Kidney (tissue), 14 donors: Measurements from ENCODE around the gene GFER. TPM values are rescaled to one million over a fixed set of nuclear protein-coding genes. Genes with fewer than 3 reads are reported as not detected.
"Not testable (repeated sequence)": the region's sequence is repeated elsewhere in the genome, so short reads cannot be mapped to it uniquely, and the experiment has no call there.

Experiments
- DNase-seq, 5 donors: peaks; one replicate each; pipeline ENCODE4 v3.0.0-alpha.2; 2013 to 2020
- FAIRE-seq: peaks from 2 replicates; lab custom pipeline; 2012; peaks lifted over from hg19 to GRCh38; lab: Jason Lieb, UNC
- H3K27ac ChIP-seq, 2 donors: one replicate each; pipeline ENCODE4 v1.7.0; 2013; ENCODE audit warnings: low read depth in 2 of 2, low read length in 2 of 2, inconsistent platforms in 1 of 2
- H3K27me3 ChIP-seq: one replicate; pipeline ENCODE4 v1.7.1; 2013; ENCODE audit warnings: low read length, inconsistent platforms; ENCODE audit not compliant: control insufficient read depth, insufficient read depth
- H3K36me3 ChIP-seq, 3 donors: one replicate each; pipeline versions ENCODE4 v1.7.0 to v1.7.1; 2013; ENCODE audit warnings: low read length in 3 of 3, control low read depth in 1 of 3, inconsistent platforms in 1 of 3; ENCODE audit not compliant: insufficient read depth in 3 of 3, control insufficient read depth in 2 of 3
- H3K4me1 ChIP-seq, 3 donors: one replicate each; pipeline versions ENCODE4 v1.7.0 to v1.7.1; 2013; ENCODE audit warnings: low read length in 3 of 3, inconsistent platforms in 1 of 3, low read depth in 1 of 3; ENCODE audit not compliant: control insufficient read depth in 2 of 3, insufficient read depth in 2 of 3
- H3K4me3 ChIP-seq, 3 donors: one replicate each; pipeline versions ENCODE4 v1.7.0 to v1.8.1; 2013; ENCODE audit warnings: low read length in 3 of 3, control low read depth in 1 of 3, inconsistent platforms in 1 of 3
- H3K9ac ChIP-seq, 3 donors: one replicate each; pipeline versions ENCODE4 v1.7.0 to v1.7.1; 2013; ENCODE audit warnings: low read length in 3 of 3, control low read depth in 1 of 3, inconsistent platforms in 1 of 3
- H3K9me3 ChIP-seq, 3 donors: one replicate each; pipeline versions ENCODE4 v1.7.0 to v1.7.1; 2013; ENCODE audit warnings: low read length in 3 of 3, control low read depth in 1 of 3, inconsistent platforms in 1 of 3; ENCODE audit not compliant: control insufficient read depth in 2 of 3, insufficient read depth in 1 of 3
- intact Hi-C: fragments of 100-400 bp; cut with DNase I; formaldehyde crosslinking; loops from one replicate; pipeline ENCODE4 v1.11.1; 2022
- polyA plus RNA-seq: library from polyadenylated mRNA; stranded (reverse); fragments of 350-450 nt; fragmentation: Illumina TruSeq; extraction: RNeasy Lipid Tissue Mini Kit (QIAGEN cat#74804); gene quantifications from one replicate; pipeline ENCODE4 v1.2.3, GENCODE V29; 2014; ENCODE audit warnings: low read depth, low replicate concordance; ENCODE audit not compliant: insufficient read depth
- total RNA-seq: library from RNA; stranded (reverse); fragmentation: NEBNext Ultra II Directional; extraction: Animal tissue kit (Norgen Biotek cat#: 25700); gene quantifications from one replicate; pipeline ENCODE4 v1.2.1, GENCODE V29; 2021
- TF ChIP-seq, protein P1 (sequence below): IDR thresholded peaks from 3 replicates; pipeline ENCODE4 v1.5.1; 2012; ENCODE audit warnings: mild to moderate bottlenecking, moderate library complexity, borderline replicate concordance; ENCODE audit not compliant: insufficient read depth; ENCODE audit errors: extremely low read depth
- donor health status: control.
- donor health status: control.
- donor health status: control.
- donor health status: control.
- donor health status: control.
- donor health status: DM: yes; HTN: yes; CAD: no.
- donor health status: Normal renal cell carcinoma (clear cell type).

The GFER gene
- total and polyA plus RNA-seq, 2 donors from 2014 or later: 25.0 to 45.6 TPM

DNA sequence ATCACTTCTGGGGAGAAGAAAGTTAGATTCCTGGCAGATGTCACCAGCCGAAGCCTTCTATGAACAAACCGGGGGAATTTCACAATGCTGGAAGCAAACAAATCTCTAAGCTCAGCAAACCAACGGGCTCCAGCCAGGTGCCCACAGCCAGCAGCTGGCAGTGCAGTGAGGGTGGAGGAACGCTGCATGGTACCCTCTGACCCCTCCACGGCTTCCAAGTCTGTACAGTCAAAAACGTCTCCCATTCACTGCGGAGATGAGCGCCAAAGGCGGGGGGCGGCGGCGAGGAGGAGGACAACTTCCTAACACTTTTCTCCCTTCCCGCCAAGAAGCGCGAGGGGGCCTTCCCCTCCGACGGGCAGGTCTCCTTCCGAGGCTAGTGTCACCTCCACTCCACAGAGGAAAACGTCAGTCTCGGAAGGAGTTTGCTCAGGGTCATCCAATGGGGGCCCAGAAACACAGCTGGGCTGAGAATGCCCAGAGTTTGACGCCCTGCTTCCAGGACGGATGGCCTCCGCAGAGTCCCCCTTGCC is 24.7 kb downstream of the GFER start:
- Histone ChIP-seq H3K36me3 (no peaks in the 10 kb centered on the region), H3K9me3 (no peaks in the 10 kb centered on the region), H3K9ac (peak overlapping the region in 2 of 3 donors; percentile 80 to 88), H3K4me1 (peaks cover 3 to 40% (median 3%) of the 10 kb centered on the region in 3 donors), H3K27me3 (no peaks in the 10 kb centered on the region), H3K27ac (no peak overlapping the region), H3K4me3 (peak overlapping the region; percentile 49 to 75 (median 71))
- TF ChIP-seq, protein P1, sequence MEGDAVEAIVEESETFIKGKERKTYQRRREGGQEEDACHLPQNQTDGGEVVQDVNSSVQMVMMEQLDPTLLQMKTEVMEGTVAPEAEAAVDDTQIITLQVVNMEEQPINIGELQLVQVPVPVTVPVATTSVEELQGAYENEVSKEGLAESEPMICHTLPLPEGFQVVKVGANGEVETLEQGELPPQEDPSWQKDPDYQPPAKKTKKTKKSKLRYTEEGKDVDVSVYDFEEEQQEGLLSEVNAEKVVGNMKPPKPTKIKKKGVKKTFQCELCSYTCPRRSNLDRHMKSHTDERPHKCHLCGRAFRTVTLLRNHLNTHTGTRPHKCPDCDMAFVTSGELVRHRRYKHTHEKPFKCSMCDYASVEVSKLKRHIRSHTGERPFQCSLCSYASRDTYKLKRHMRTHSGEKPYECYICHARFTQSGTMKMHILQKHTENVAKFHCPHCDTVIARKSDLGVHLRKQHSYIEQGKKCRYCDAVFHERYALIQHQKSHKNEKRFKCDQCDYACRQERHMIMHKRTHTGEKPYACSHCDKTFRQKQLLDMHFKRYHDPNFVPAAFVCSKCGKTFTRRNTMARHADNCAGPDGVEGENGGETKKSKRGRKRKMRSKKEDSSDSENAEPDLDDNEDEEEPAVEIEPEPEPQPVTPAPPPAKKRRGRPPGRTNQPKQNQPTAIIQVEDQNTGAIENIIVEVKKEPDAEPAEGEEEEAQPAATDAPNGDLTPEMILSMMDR: no peak
- no peak for FAIRE-seq
- peak in 1 of 5 donors; percentile 68 for DNase-seq
- intact Hi-C loops: no loop called here

DNA sequence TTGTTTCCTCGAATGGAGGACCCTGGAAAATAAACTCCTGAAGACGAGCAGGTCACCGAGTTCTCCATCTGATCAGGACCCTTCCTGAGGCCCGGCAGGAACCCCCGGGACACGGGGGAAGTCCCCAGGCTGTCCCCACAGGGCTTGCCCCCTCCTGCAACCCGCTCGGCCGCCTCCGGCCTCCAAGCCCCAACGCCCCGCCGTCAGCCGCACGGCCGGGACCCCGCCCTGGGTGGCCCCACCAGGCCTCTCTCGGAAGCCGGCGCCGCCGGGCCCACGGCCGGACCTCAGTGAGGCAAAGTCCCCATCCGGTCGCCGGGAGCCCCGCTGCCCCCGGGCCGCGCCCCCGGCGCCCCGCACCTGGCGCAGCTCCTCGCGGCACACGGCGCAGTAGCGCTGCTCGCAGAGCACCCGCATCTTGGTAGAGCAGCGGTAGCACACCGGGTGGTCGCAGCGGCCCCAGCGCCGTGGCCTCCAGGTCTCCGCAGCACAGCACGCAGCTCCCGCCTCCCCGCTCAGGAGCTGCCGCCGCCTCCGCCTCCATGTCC is 25.2 kb downstream of the GFER start:
- peak overlapping the region in 1 of 2 donors; percentile 65 for H3K27ac ChIP-seq
- H3K4me1 ChIP-seq: peaks cover 3 to 36% (median 3%) of the 10 kb centered on the region in 3 donors
- peak overlapping the region in 2 of 3 donors; percentile 80 to 88 for H3K9ac ChIP-seq
- FAIRE-seq (no peak), DNase-seq (peak in 1 of 5 donors; percentile 85)
- H3K27me3 ChIP-seq: no peaks in the 10 kb centered on the region
- intact Hi-C loops: no loop called here
- H3K9me3 ChIP-seq: no peaks in the 10 kb centered on the region
- no peaks in the 10 kb centered on the region for H3K36me3 ChIP-seq
- H3K4me3 ChIP-seq: peak overlapping the region; percentile 49 to 75 (median 71)
- TF ChIP-seq, protein P1: no peak

DNA sequence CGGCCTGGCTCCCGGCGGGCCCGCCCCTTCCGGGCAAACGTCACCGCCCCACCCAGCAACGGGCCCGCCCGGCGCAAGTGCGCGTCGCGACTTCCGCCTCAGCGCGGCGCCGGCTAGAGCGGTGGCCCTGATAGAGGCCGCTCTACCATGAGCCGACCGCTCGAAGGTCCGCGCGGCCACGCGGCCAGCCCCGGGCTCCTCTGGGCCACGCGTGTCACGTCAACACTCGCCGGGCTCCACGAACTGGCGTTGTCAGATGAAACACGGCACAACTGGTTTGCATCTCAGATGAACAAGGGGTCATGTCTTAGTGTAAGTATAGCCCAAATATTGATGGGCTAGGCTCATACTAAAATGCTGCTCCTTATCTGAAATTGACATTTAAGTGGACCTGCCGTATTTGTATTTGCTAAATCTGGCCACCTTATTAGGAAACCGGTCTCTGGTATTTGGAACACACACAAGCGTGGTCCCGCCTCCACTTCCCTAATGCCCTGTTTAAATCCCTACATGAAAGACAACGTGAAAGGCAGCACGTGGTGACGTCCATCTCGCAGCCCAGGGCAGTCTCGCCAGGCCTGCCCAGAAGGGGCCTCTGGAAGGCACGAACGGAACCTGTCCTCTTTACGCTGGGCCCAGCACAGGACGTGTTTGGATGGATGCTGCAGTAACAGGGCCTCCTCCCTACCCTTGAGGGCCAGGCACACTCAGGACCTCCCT is 26.0 kb downstream of the GFER start, which contains the start of gene ZNF598:
Gene ZNF598 (minus strand): TSS at position 31 of the 720 bp plus-strand sequence.
- no peaks in the 10 kb centered on the region for H3K9me3 ChIP-seq
- FAIRE-seq (no peak), DNase-seq (peak; percentile 78 to 95 (median 91))
- TF ChIP-seq, protein P1: no peak
- H3K27me3 ChIP-seq: no peaks in the 10 kb centered on the region
- peak within 1 kb of the TSS; percentile 64 to 88 (median 80) for H3K9ac ChIP-seq
- H3K36me3 ChIP-seq: no peaks in the 10 kb centered on the region
- H3K4me1 ChIP-seq: peaks cover 3 to 29% (median 3%) of the 10 kb centered on the region in 3 donors
- intact Hi-C loops: no loop called here
- H3K27ac ChIP-seq: peak within 1 kb of the TSS; percentile 85 to 87
- H3K4me3 ChIP-seq: peak within 1 kb of the TSS; percentile 77 to 97 (median 78)

DNA sequence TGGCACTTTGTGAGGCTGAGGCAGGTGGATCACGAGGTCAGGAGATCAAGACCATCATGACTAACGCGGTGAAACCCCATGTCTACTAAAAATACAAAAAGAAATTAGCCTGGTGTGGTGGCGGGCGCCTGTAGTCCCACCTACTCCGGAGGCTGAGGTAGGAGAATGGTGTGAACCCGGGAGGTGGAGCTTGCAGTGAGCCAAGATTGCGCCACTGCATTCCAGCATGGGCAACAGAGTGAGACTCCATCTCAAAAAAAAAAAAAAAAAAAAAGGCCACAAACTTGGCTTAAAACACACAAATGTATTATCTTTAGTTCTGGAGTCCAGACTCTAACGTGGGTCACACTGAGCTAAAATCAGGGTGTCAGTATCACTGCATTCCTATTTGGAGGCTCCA is 27.7 kb downstream of the GFER start:
- FAIRE-seq, H3K27me3 ChIP-seq, H3K4me3 ChIP-seq, H3K27ac ChIP-seq, H3K9ac ChIP-seq, DNase-seq, H3K36me3 ChIP-seq, intact Hi-C loops, H3K9me3 ChIP-seq: not testable (repeated sequence)
- H3K4me1 ChIP-seq: peaks cover 3 to 25% (median 3%) of the 10 kb centered on the region in 3 donors
